ENCODE measurements around the gene OSMR. TPM values are rescaled to one million over a fixed set of nuclear protein-coding genes. Genes with fewer than 3 reads are reported as not detected.
A peak's percentile ranks its signal among the peaks of the same experiment; 100 is the strongest.

The OSMR gene
- total and polyA plus RNA-seq, 9 of the 15 experiments (the other 6 are each of a cell fraction or from before 2014, with no cell fraction given): 0.18 to 1.7 (median 0.94) TPM

- no peaks in the 10 kb centered on the region; a peak in 2 of 5 replicates for H3K4me1 ChIP-seq (replicated peaks in 1 of 2; ENCODE audit: control insufficient read depth in 2 of 2, insufficient read depth in 2 of 2, low read length in 2 of 2)
- intact Hi-C loops (cut with micrococcal nuclease): no loop called here
Measured at GRCh38 chr5:38891563-38891962, 45.8 kb downstream of the OSMR start.

More at GRCh38 chr5:38891563-38891962, 45.8 kb downstream of the OSMR start:
- FAIRE-seq (no peak), ATAC-seq (peak; percentile 69), DNase-seq (ENCODE audit: extremely low read depth in 1 of 4, low spot score in 3 of 4) (no peak)
- no peak overlapping the region for H3K4me2 ChIP-seq (ENCODE audit: insufficient read depth, low read length)
- WGBS (ENCODE audit: insufficient coverage, low coverage, missing lambda C conversion rate): 17% methylated on average over 6 of the region's 6 CpGs
- H4K20me1 ChIP-seq (replicated peaks; ENCODE audit: control insufficient read depth, insufficient read depth, low read length): no peaks in the 10 kb centered on the region
- ChIA-PET CTCF (ENCODE audit: low intra/inter-chr PET ratio) (no interaction called here), POLR2A (interaction anchor here (0.6 to 1.0 kb wide), 2 partner anchors 46 to 1361 kb away, joined by 3 read pairs; partner anchors contain the start of gene OSMR)
- peak overlapping the region in 1 of 2 experiments; percentile 56; a peak in 2 of 4 replicates for H3K9ac ChIP-seq (ENCODE audit: insufficient read depth in 1 of 2, low read depth in 2 of 2, low read length in 2 of 2)
- no peak overlapping the region for H3K4me3 ChIP-seq
- no peak overlapping the region for H3K27ac ChIP-seq (ENCODE audit: extremely low read depth, low read depth, low read length)
- H3K79me2 ChIP-seq (ENCODE audit: control insufficient read depth, insufficient read depth, low read length): no peaks in the 10 kb centered on the region
- no peaks in the 10 kb centered on the region for H3K9me3 ChIP-seq (replicated peaks; ENCODE audit: control insufficient read depth, insufficient read depth, low read depth, low read length)
- H3K27me3 ChIP-seq (ENCODE audit: control insufficient read depth in 2 of 2, insufficient read depth in 2 of 2, low read length in 2 of 2): no peaks in the 10 kb centered on the region
- no peaks in the 10 kb centered on the region for H3K36me3 ChIP-seq (ENCODE audit: control insufficient read depth, insufficient read depth, low read length)
- TF ChIP-seq TFE3 (CRISPR knock-in tag; IDR thresholded peaks at IDR 0.05) (peak; percentile 36; the same call in 1 of the 2 replicates), CREB5 (CRISPR knock-in tag; IDR thresholded peaks at IDR 0.05) (no peak), YY1 (IDR thresholded peaks at IDR 0.05; ENCODE audit: borderline replicate concordance in 1 of 3, control insufficient read depth in 1 of 3, extremely low read depth in 1 of 3, insufficient read depth in 3 of 3, insufficient read length in 1 of 3, insufficient replicate concordance in 2 of 3, low read depth in 1 of 3, low read length in 2 of 3) (peak in 1 of 3 experiments; percentile 26)
- H3K9me1 ChIP-seq (ENCODE audit: control insufficient read depth, insufficient read depth, low read length): no peaks in the 10 kb centered on the region
- in situ Hi-C loops (cut with MboI): no loop called here
- BruUV-seq (replicated peaks): no TSS peak
- peak overlapping the region; percentile 21; the same call in 1 of the 2 replicates for H2AFZ ChIP-seq (ENCODE audit: low read depth, low read length)
